ENCODE measurements around the gene BBS1. TPM values are rescaled to one million over a fixed set of nuclear protein-coding genes. Genes with fewer than 3 reads are reported as not detected.

Gene BBS1
- total RNA-seq, 1 experiment from 2014 or later = 39.7 TPM

DNA sequence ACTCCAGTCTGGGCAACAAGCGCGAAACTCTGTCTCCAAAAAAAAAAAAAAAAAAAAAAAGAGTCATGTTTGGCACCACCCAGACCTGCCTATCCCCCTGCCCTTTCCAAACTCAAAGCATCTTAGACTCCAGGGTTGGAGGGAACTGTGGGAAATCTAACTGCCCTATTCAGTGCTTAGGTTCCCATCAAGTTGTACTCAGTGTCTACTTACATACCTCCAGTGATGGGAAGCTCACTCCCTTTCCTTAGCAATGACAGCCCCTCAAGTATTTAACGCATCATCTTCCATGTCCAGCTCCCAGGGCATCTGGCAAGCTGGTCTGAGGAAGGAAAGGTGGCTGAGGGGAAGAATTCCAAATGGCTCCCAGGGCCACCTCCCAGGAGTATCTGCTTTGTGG, 39.3 kb downstream of the BBS1 start:
- no peak for DNase-seq (ENCODE audit: low spot score)

DNA sequence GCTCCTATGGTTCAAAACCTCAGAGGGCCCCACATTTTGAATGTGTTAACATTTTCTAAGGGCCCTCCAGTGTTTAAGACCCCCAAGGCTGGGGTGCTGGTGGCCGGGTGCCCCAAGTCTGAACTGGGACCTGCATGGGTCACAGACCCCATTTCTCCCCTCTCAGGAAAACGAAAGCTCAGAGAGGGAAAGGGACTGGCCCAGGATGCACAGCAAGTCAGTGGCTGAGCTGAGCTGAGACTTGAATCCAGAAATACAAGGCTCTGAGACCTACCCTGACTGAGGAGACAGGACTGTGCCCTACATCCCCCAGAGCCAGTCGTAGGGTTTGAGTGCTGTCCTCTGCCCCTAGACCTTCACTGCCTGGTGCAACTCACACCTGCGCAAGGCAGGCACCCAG, 40.5 kb downstream of the BBS1 start:
- no peak for DNase-seq (ENCODE audit: low spot score)

DNA sequence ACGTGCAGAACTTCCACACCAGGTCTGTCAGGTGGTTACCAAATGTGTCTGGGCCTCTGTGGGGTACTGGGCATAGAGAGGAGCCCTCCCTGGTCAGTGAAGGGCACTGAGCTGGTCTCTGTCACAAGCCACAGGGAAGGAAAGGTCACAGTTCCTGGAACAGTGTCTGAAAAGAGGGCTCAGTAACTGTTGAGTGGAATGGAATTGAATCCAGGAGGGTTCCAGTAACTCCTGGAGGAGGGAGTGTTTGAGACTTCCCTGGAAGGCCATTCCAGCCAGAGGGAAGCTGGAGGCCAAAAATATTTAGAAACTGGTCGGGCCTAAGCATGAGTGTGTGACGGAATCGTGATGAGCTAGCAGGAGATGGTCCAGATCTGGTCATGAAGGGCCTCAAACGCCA, 44.2 kb downstream of the BBS1 start:
- no peak for DNase-seq (ENCODE audit: low spot score)

DNA sequence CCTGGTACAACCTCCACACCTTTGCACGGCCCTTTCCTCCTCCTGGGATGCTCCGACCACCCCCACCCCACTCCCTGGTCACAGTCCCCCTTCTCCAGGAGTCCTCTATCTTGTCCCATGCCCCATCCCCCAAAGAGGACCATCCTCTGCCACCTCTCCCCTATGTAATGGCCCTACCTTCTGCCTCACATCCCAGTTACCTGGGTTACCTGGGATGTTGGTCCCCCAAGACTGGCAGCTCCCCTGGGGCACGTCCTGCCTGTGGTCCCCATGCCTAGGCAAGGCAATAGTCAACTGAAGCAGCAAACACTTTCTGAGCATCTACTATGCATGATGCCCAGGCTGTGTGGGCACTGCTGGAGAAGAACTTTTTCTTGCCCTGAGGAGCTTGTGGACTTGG, 45.0 kb downstream of the BBS1 start:
- no peak for DNase-seq (ENCODE audit: low spot score)

DNA sequence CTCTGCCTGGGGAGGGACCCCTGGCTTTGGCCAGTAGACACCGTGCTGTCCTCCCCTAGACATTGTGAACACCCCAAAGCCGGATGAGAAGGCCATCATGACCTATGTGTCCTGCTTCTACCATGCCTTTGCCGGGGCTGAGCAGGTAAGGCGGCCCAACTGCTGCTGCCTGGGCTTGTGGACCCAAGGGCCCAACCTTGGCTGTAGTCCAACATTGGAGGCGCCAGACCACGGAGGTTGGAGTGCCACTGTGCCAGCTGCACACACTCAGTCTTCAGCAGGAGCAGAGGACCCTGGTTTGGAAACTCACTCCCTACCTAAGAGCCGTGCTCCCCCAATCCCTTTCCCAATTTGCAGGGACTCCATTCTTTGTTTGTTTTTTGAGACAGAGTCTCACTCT, 45.7 kb downstream of the BBS1 start:
- no peak for DNase-seq (ENCODE audit: low spot score)

DNA sequence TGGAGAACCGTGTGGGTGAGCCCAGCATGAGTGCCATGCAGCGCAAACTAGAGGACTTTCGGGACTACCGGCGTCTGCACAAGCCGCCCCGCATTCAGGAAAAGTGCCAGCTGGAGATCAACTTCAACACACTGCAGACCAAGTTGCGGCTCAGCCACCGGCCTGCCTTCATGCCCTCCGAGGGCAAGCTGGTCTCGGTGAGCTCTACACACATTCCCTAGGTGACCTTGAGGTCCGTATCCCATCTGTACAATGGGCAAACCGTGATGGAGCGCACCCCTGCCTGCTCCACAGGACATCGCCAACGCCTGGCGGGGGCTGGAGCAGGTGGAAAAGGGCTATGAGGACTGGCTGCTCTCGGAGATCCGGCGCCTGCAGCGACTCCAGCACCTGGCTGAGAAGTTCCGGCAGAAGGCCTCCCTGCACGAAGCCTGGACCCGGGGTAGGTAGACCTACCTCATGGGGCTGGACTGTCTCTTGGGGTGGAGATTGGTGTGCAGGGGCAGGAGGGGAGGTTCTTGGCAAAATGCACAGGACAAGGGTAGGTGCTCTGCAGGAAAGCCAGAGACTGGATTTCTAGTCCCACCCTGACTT, 47.4 kb downstream of the BBS1 start:
- no peak for DNase-seq (ENCODE audit: low spot score)

DNA sequence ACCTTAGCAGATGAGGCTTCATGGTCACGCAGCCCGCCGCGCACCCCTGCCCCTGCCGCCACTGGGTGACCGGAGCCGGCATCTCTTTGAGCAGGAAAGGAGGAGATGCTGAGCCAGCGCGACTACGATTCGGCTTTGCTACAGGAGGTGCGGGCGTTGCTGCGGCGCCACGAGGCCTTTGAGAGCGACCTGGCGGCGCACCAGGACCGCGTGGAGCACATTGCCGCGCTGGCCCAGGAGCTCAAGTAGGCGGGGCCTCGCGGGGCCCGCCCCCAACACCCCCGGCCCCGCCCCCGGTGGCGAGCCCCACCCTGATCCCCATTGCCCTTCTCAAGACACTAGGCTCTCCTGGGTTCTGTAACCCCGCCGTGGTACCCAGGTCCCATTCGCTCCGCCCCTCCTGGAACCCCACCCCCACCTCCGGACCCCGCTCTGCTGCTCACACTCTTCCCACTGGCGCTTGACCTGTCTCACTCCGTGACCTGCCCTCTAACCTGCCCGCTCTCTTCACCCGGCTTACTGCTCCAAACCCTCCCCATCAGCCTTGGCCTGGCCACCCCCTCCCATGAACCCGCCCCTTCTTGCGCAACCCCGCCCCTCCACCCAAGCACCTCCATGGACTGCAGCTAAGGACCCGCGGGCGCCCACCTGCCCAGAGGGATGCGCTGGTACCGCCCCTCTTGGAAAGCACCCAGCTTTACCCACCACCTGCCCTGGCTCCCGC, 48.9 kb downstream of the BBS1 start:
- DNase-seq (ENCODE audit: low spot score) = no peak

DNA sequence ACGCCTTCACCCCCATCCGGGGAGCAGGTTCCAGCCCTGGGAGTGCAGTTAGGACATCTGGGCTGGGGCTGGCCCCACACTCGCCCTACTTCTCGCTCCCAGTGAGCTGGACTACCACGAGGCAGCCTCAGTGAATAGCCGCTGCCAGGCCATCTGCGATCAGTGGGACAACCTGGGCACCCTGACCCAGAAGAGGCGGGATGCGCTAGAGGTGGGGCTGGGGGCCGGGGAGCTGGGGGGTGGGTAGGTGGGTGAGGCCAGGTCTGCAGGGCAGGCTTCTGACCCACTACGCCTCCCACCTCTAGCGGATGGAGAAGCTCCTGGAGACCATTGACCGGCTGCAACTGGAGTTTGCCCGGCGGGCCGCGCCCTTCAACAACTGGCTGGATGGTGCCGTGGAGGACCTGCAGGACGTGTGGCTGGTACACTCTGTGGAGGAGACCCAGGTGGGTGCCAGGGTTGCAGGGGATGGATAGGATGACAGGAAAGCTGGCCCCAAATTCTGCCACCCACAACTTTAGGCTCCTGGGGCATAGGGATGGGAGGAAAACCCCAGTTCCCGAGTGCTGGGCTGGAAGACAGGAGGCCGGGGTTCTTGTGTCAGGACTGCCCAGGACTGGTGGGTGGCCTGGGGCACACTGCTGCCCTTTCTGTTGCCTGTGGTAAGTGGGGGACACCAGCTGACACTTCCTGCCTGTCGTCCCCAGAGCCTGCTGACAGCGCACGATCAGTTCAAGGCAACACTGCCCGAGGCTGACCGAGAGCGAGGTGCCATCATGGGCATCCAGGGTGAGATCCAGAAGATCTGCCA, 49.6 kb downstream of the BBS1 start:
- no peak for DNase-seq (ENCODE audit: low spot score)

DNA sequence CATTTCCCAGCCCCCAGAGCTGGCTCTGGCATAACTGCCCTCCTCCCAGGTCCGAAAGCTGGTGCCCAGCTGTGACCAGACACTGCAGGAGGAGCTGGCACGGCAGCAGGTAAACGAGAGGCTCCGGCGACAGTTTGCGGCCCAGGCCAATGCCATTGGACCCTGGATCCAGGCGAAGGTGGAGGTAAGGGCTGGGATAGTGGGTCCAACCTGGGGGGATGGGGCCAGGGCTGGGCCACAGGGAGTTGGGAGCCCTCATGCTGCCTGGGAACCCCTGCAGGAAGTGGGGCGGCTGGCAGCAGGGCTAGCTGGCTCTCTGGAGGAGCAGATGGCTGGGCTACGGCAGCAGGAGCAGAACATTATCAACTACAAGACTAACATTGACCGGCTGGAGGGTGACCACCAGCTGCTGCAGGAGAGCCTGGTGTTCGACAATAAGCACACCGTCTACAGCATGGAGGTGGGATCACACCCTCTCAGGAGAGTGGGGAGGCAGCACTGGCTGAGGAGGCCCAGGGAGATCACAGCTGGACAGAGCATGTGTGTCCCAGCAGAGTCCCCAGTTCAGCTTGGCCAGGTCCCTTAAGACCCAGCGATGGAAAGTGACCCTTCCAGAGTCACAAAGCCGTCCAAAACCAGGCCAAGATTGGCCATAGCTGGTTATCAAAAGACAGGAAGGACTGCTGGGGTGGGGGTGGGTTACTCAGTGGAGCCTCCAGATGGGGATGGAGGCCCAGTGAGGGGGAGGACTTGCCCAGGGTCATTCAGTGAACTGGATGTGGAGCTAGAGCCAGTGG, 50.9 kb downstream of the BBS1 start:
- DNase-seq (ENCODE audit: low spot score) = no peak

DNA sequence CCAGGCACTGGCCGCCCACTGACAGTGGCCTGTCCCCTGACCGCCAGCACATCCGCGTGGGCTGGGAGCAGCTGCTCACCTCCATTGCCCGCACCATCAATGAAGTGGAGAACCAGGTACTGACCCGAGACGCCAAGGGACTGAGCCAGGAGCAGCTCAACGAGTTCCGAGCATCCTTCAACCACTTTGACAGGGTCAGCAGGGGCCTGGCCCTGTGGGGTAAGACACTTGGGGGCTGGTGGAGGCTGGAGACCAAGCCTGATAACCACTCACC, 51.5 kb downstream of the BBS1 start:
- no peak for DNase-seq (ENCODE audit: low spot score)

DNA sequence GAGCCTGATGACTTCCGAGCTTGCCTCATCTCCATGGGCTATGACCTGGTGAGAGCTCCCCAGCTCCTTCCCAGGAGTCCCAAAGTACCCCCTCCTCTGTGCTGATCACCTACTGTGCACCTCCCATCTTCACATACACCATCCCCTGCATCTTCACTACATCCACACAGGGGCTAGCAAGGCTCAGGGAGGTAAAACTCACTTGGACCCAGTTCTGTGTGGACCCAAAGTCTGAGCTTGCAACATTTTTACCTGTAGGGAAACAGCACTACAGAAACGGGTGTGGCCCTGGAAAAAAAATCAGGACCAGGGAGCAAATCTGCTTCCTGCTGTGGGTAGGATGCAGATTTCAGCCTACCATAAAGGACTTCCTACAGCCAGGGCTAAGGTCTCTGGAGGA, 51.8 kb downstream of the BBS1 start:
- no peak for DNase-seq (ENCODE audit: low spot score)

DNA sequence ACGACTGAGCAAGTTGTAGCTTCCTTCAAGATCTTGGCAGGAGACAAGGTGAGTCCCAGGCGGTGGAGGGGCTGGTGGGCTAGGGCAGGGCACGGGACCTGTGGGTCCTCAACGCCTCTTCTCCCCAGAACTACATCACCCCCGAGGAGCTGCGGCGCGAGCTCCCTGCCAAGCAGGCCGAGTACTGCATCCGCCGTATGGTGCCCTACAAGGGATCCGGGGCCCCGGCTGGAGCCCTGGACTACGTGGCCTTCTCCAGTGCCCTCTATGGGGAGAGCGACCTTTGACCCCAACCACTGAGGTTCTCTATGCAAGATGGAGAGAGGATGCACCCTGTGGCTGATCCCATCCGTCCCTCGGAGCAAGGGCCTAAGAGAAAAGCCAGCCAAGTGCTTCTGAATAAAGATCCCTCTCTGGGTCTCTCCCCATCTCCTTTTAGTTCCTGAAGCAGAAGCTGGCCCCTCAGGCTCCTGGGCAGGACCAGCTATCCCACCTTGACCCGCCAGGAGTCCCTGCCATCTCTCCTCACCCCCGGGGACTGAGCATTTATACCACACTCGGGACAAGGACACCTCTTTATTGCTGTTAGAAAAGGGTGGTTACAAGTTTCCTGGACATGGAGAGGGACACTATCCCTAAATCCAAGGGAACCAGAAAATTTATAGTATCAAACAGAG, 52.6 kb downstream of the BBS1 start:
- no peak for DNase-seq (ENCODE audit: low spot score)

DNA sequence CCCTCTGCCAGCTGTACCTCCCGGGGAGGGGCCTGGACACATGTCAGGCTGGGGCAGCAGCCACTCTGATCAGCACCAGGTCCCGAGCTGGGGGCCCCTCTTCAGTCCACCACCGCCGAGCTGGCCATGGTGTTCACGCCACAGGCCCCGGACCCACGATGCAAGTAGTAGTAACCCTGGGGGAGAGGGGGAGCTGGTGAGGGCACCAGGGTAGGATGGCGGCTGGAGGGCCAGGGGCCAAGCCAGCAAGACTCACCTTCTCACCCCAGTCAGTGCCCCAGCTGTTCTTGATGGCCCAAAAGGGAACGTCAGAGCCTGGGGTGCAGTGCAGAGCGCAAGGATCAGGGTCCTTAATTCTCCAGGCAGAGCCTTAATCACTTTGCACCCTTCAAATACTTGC, 53.4 kb downstream of the BBS1 start:
- DNase-seq (ENCODE audit: low spot score) = no peak

DNA sequence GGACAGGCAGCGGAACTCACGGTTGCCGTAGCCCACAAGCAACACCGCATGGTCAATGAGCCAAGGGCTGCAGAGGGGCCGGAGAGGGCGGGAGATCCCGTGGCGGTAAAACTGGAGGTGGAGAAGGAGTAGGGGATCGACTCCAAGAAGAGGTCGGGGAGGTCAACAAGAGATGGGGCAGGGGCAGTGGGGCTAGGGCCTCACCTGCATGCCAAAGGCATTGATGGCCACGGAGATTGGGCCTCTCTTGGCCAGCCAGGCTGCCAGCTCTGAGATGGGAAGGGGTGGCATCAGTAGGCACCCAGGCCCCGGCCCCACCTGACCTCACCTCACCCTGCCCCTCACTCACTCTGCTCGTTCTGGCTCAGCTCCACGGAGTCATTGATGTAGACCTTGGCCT, 54.1 kb downstream of the BBS1 start:
- DNase-seq (ENCODE audit: low spot score) = no peak

DNA sequence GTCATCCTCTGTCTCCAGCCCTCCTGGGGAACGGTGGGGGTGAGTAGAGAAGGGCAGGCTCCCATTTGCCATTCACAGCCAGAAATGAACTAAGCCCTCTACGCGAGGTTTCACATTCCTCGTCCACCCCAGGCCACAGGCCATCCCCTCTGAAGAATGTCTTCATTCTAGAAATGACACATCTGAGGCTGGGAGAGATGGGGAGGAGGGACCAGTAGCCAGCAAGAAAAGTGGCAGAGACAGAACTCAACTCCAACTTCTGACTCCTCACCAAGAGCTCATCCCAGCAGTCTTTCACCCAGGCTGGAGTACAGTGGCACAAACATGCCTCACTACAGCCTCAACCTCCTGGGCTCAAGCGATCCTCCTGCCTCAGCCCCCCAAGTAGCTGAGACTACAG, 54.5 kb downstream of the BBS1 start:
- DNase-seq (ENCODE audit: low spot score) = no peak

DNA sequence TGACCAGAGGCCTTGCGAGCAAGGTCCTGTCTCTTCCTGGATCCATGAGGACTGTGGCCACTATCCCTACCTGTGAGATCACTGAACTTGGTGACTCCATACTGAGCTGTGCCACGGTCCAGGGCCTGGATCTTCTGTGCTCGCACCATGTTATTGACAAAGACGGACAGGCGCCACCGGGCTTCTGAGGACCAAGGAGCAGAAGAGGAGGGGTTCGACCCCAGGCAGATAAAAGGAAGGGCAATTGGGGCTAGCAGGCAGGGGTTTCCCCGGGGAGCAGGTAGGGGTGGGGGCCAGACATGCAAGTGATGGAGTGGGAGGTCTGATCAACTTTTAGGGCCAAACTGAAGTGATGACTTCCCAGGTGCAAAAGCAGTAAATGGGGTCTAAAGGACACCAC, 55.8 kb downstream of the BBS1 start:
- DNase-seq (ENCODE audit: low spot score) = no peak

DNA sequence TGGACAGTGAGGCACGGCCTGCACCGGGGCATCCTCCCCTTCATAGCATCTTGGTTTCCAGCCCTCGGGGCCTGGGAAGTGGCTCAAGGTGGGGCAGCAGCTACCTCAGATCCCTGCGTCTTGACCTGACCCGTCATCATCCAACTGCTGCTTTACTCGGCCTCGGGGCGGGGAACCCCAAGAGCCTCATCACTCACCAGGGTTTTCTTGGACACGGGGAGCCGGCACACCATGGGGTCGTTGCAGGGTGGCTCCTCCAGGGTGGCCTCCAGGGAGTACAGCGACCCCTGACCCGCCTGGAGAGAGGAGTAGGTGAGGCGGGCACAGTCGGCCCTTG, 57.3 kb downstream of the BBS1 start:
- no peak for DNase-seq (ENCODE audit: low spot score)

DNA sequence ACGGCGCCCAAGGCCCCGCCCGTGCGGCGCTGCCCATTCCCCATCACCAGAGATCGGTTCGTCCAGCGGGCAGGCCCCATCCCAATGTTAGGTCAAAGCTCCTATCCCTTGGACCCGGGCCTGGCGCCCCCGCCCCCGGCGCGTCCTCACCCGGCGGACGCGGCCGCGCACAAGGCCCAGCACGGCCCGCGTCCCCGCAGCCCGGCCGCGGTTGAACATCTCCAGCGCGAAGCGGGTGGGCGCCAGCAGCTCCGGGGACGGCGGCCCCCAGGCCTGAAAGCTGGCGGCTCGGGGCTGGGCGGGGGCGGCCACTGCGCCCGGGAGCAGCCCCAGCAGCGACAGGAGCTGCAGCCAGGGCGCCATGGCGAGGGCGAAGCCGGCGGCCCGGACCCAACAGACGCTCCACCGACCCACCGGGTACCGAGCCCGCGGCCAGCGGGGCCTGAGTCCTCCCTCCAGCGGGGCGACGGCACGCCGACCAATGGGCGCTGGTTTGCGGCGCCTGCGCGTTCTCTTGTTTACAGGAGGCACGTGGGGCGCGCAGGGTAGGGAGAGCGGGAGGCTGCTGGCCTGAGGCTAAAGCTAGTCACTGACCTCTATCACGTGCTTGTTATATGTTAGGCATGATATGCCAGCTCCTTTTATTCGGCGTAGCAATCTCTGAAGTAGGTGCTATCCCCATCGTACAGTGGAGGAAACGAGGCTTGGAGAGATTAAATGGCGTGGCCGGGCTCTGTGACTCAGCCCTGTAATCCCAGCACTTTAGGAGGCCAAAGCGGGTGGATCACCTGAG, 57.9 kb downstream of the BBS1 start, which contains the start of gene CTSF:
Gene CTSF, minus strand, starts transcription at position 483 of the 793 bp plus-strand sequence. Its CDS starts 120 bp downstream, at position 363.
- DNase-seq (ENCODE audit: low spot score) = no peak

DNA sequence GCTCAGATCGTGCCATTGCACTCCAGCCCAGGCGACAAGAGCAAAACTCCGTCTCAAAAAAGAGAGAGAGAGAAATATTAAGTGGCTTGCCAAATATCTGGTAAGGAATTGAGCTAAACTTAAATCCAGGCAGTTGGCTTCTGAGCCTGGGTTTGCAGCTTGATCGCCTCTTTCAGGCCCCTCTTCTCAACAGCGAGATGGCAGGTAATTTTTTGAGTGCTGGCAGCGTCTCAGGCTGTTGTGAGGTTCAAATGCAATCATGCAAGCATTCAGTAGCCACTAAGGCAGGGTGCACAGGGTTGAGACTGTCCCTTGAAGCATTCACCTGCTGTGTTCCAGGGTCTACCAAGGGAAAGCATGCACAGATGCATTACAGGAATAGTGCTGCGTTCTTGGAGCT, 58.6 kb downstream of the BBS1 start:
- DNase-seq (ENCODE audit: low spot score) = no peak

DNA sequence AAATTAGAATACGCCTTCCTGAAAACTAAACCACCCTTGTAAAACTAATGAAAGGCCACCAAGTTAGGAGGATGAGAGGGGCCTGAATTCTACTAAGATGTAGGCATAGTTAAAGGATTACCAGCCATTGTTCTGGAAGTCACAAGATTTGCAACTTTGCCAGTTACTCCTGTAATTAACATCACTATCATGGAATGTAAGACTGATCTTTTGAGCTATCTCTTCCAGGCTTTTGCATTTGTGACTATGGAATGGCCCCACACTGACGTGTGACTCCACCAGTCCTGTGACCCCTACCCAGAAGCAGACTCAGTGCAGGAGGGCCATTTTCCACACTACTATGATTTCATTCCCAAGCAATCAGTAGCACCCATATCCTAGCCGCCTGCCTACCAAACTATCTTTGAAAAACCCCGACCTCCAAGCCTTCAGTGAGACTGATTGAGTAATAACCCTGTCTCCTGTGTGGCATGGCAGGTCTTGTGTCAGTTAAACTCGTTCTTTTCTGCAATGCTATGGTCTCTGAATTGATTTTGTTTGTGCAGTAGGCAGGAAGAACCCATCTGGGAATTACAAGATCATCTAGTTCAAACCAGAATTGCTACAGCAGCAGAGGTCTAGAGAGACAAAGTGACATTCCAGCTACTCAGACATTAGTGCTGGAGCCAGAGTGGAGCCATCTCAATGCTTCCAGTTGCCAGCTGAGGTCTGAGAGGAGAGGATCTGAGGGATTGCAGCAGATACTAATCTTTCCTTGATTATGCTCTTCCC, 59.8 kb downstream of the BBS1 start:
- no peak for DNase-seq (ENCODE audit: low spot score)

Data from HT-29 (cell line).